ENCODE measurements around the gene ZNF850.
A peak's percentile ranks its signal among the peaks of the same experiment; 100 is the strongest.

The ZNF850 gene

GRCh38 chr19:36688058-36688457 is 84.5 kb downstream of the ZNF850 start:
- DNase-seq (ENCODE audit: low read depth in 2 of 2): no peak

- DNase-seq (ENCODE audit: low read depth in 2 of 2): peak; percentile 96 to 98
These were observed 85.2 kb downstream of the ZNF850 start, which contains the start of gene ZNF567 for GRCh38 chr19:36687214-36688056. TSS of gene ZNF567 (plus strand) at chr19:36687612. CDS start at chr19:36694868, 7,256 bp downstream.

- DNase-seq (ENCODE audit: low read depth in 2 of 2): no peak
These were observed 86.0 kb downstream of the ZNF850 start for GRCh38 chr19:36686365-36687213.

- no peak for DNase-seq (ENCODE audit: low read depth in 2 of 2)
These were observed 86.8 kb downstream of the ZNF850 start for GRCh38 chr19:36685835-36686234.

- DNase-seq (ENCODE audit: low read depth in 2 of 2): no peak
These were observed 93.2 kb downstream of the ZNF850 start for GRCh38 chr19:36679455-36679854.

- no peak for DNase-seq (ENCODE audit: low read depth in 2 of 2)
These were observed 98.4 kb downstream of the ZNF850 start for GRCh38 chr19:36674201-36674600.

GRCh38 chr19:36672368-36672767 is 100.2 kb downstream of the ZNF850 start:
- DNase-seq (ENCODE audit: low read depth in 2 of 2): no peak

GRCh38 chr19:36668646-36669045 is 104.0 kb downstream of the ZNF850 start:
- no peak for DNase-seq (ENCODE audit: low read depth in 2 of 2)

GRCh38 chr19:36665832-36666231 is 106.8 kb downstream of the ZNF850 start:
- DNase-seq (ENCODE audit: low read depth in 2 of 2): no peak

All from activated CD8-positive, alpha-beta memory T cell treated with anti-CD3 and anti-CD28 coated beads for 4 hours (primary cell).